ENCODE measurements around the gene KRT25.

Gene KRT25

GRCh38 chr17:40714473-40714872, 40.7 kb downstream of the KRT25 start:
- no peak for DNase-seq (ENCODE audit: extremely low read depth, low read depth)
- TF ChIP-seq, protein P1, sequence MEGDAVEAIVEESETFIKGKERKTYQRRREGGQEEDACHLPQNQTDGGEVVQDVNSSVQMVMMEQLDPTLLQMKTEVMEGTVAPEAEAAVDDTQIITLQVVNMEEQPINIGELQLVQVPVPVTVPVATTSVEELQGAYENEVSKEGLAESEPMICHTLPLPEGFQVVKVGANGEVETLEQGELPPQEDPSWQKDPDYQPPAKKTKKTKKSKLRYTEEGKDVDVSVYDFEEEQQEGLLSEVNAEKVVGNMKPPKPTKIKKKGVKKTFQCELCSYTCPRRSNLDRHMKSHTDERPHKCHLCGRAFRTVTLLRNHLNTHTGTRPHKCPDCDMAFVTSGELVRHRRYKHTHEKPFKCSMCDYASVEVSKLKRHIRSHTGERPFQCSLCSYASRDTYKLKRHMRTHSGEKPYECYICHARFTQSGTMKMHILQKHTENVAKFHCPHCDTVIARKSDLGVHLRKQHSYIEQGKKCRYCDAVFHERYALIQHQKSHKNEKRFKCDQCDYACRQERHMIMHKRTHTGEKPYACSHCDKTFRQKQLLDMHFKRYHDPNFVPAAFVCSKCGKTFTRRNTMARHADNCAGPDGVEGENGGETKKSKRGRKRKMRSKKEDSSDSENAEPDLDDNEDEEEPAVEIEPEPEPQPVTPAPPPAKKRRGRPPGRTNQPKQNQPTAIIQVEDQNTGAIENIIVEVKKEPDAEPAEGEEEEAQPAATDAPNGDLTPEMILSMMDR (IDR thresholded peaks at IDR 0.05; ENCODE audit: low read depth, low read length), result peak; percentile 18

DNA sequence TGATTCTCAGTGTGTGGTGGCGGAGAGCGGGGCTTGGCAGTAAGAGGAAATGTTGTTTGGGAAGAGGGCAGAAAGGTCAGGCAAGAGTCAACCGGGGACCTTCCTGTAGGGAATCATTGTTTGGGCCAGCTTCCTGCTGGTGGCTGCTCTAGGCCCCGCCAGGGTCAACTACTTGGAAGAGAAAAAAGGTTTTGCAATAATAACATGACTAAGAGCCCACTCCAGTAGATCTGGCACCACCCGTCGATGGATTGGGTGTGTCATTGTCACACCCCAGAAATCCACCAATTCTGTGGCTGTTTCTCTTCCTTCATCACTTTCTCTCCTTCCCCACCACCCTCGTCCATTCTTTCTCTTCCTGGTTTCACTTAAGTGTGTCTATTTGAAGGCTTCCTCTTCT, 47.4 kb downstream of the KRT25 start:
- DNase-seq (ENCODE audit: extremely low read depth, low read depth), result no peak
- TF ChIP-seq, protein P1 (IDR thresholded peaks at IDR 0.05; ENCODE audit: low read depth, low read length), result no peak

GRCh38 chr17:40705584-40705983, 49.5 kb downstream of the KRT25 start:
- no peak for DNase-seq (ENCODE audit: extremely low read depth, low read depth)
- TF ChIP-seq, protein P1 (IDR thresholded peaks at IDR 0.05; ENCODE audit: low read depth, low read length), result no peak

DNA sequence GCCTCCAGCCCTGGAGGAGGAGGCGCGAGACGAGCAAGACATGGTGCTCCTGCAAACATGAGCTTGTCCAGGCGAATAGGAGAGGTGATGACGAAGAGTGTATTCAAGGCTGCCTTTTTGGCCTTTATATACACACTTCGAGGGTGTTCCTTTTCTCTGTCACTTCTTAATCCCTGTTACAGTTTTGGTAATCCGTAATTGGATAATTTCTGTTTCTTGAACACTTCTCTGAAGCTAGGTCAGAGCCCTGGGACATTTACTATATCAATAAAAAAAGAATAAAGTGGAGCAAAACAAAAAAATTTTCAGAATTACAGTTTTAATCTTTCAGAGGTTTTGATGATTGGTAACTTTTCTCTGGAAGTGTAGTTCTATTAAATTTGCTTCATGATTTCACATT, 51.5 kb downstream of the KRT25 start, which contains the start of gene KRT24:
TSS of gene KRT24 (minus strand) at position 101 of the 400 bp plus-strand sequence. CDS start at position 42, 59 bp downstream.
- TF ChIP-seq, protein P1 (IDR thresholded peaks at IDR 0.05; ENCODE audit: low read depth, low read length), result no peak
- DNase-seq (ENCODE audit: extremely low read depth, low read depth), result no peak

DNA sequence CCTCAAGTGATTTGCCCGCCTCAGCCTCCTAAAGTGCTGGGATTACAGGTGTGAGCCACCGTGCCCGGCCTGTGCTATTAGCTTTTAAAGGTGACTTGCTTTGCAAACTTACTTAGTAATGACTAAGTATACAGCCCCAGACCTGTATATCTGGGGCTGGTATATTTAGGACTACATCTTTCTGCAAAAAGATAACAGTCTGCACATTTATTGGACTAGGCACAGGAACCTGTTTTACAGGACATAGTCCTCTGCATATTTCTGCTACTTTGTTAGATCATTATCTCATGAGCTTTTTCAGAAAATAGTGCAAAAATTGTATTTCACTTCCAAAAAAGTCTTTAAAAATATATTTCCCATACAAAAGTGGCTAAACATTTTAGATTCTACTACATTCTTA, 52.9 kb downstream of the KRT25 start:
- DNase-seq (ENCODE audit: extremely low read depth, low read depth), result no peak
- TF ChIP-seq, protein P1 (IDR thresholded peaks at IDR 0.05; ENCODE audit: low read depth, low read length), result no peak

DNA sequence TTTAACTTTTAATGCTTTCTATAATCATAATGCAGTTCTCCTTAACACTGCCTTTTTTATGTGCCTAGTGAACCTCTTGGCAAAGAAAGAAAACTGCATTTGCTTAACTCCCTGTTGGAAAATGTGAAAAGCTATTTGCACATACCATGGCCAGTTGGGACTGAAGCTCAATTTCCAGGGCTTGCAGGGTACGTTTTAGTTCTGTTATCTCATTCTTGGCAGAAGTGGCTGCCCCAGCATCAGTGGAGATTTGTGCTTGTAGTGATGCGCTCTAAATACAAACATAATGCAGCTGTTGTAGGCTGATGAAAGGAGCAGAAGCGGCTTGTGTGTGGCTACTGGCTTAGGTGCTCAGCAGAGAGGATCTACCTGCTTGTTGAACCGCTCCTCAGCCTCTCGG, 55.3 kb downstream of the KRT25 start:
- TF ChIP-seq, protein P1 (IDR thresholded peaks at IDR 0.05; ENCODE audit: low read depth, low read length), result no peak
- DNase-seq (ENCODE audit: extremely low read depth, low read depth), result no peak

- TF ChIP-seq, protein P1 (IDR thresholded peaks at IDR 0.05; ENCODE audit: low read depth, low read length), result no peak
Measured at GRCh38 chr17:40699371-40699770, 55.8 kb downstream of the KRT25 start.

More at GRCh38 chr17:40699371-40699770, 55.8 kb downstream of the KRT25 start:
- DNase-seq (ENCODE audit: extremely low read depth, low read depth), result no peak

Measured in AG09319 (cell line).